Fibroblast of the aortic adventitia (primary cell): ENCODE measurements around the gene GOLGA6C. TPM values are rescaled to one million over a fixed set of nuclear protein-coding genes. Genes with fewer than 3 reads are reported as not detected.
"Not testable (repeated sequence)": the region's sequence is repeated elsewhere in the genome, so short reads cannot be mapped to it uniquely, and the experiment has no call there.

ENCODE experiments used
- DNase-seq: peaks from one replicate; pipeline ENCODE4 v3.0.0-alpha.2; 2010; ENCODE audit warnings: low read depth
- H3K4me3 ChIP-seq: 2 replicates; pipeline ENCODE4 v1.5.1; 2011; ENCODE audit warnings: low read depth, mild to moderate bottlenecking, control low read depth, low read length, moderate library complexity
- CTCF ChIP-seq: IDR thresholded peaks from 2 replicates; pipeline ENCODE4 v1.5.1; 2011; ENCODE audit warnings: mild to moderate bottlenecking, low read length, control low read depth, inconsistent platforms; ENCODE audit not compliant: insufficient read depth
- total RNA-seq: library from RNA; depleted of rRNA; stranded (reverse); fragments of >200 nt; gene quantifications from 2 replicates; pipeline ENCODE4 v1.2.3, GENCODE V29; 2012; ENCODE audit warnings: low replicate concordance

GOLGA6C gene
- total RNA-seq, 1 donor = not detected

GRCh38 chr15:75223688-75224087 is 34.4 kb upstream of the GOLGA6C start:
- no peak for TF ChIP-seq CTCF
- H3K4me3 ChIP-seq = no peak overlapping the region
- no peak for DNase-seq

- no peak for DNase-seq
- no peak overlapping the region for H3K4me3 ChIP-seq
- TF ChIP-seq CTCF = no peak
These were observed 33.9 kb upstream of the GOLGA6C start for GRCh38 chr15:75224281-75224680.

- DNase-seq, H3K4me3 ChIP-seq: not testable (repeated sequence)
These were observed 32.9 kb upstream of the GOLGA6C start for GRCh38 chr15:75225102-75225836.

- H3K4me3 ChIP-seq = no peak overlapping the region
- DNase-seq = no peak
- no peak for TF ChIP-seq CTCF
These were observed 32.0 kb upstream of the GOLGA6C start for GRCh38 chr15:75225951-75226732.

GRCh38 chr15:75227112-75227511 is 31.0 kb upstream of the GOLGA6C start:
- not testable (repeated sequence) for DNase-seq, H3K4me3 ChIP-seq

- TF ChIP-seq CTCF = no peak
- DNase-seq = no peak
- no peak overlapping the region for H3K4me3 ChIP-seq
These were observed 30.4 kb upstream of the GOLGA6C start for GRCh38 chr15:75227663-75228280.

GRCh38 chr15:75228787-75229186 is 29.3 kb upstream of the GOLGA6C start:
- no peak overlapping the region for H3K4me3 ChIP-seq
- no peak for TF ChIP-seq CTCF
- no peak for DNase-seq
